RKO (cell line): ENCODE data around the gene STBD1.
"Not testable (repeated sequence)": the region's sequence is repeated elsewhere in the genome, so short reads cannot be mapped to it uniquely, and the experiment has no call there.

Experiments
- DNase-seq: peaks from one replicate; pipeline ENCODE4 v3.0.0-alpha.2; 2016; ENCODE audit warnings: low spot score

Gene STBD1

GRCh38 chr4:76283900-76284299 is 22.6 kb upstream of the STBD1 start:
- no peak for DNase-seq

GRCh38 chr4:76287811-76288210 is 18.7 kb upstream of the STBD1 start:
- not testable (repeated sequence) for DNase-seq

- DNase-seq = no peak
These were observed 13.8 kb upstream of the STBD1 start for GRCh38 chr4:76292730-76293129.

DNA sequence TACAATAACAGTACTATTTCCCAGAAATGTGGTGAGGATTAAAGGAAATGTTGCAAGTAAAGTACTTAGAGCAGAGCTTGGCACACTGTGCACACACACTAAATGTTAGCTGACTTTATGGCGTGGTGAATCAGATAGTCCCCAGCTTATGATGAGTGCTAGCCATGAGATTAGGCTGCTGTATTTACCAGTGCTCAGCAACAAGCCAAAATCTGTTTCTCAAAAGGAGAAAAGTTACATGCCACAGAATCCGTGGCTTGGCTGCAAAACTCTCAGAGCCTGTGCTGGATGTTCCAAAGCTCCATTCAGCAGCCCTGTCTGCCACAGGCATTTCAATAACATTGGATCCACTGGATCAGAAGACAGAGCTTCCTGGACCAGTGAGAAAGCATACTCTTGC is 12.8 kb upstream of the STBD1 start:
- no peak for DNase-seq

- no peak for DNase-seq
These were observed 10.2 kb upstream of the STBD1 start for GRCh38 chr4:76296286-76296820.

DNA sequence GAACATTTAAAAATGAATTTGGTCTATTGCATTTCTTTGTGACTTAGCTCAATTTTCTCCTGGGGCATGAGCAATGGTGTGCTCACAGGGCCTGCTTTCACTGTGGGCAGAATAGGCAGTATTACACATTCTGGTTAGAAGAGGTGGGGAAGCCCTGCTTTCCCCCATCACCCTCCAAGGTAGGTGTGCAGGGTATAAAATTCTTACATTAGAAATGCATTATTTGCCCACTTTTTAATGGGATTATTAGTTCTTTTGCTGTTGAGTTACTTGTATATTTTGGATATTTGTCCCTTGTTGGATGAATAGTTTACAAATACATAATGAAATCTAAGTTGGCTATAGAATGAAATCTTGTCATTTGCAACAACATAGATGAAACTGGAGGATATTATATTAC is 8.3 kb upstream of the STBD1 start:
- no peak for DNase-seq

GRCh38 chr4:76300012-76300411 is 6.5 kb upstream of the STBD1 start:
- no peak for DNase-seq

DNA sequence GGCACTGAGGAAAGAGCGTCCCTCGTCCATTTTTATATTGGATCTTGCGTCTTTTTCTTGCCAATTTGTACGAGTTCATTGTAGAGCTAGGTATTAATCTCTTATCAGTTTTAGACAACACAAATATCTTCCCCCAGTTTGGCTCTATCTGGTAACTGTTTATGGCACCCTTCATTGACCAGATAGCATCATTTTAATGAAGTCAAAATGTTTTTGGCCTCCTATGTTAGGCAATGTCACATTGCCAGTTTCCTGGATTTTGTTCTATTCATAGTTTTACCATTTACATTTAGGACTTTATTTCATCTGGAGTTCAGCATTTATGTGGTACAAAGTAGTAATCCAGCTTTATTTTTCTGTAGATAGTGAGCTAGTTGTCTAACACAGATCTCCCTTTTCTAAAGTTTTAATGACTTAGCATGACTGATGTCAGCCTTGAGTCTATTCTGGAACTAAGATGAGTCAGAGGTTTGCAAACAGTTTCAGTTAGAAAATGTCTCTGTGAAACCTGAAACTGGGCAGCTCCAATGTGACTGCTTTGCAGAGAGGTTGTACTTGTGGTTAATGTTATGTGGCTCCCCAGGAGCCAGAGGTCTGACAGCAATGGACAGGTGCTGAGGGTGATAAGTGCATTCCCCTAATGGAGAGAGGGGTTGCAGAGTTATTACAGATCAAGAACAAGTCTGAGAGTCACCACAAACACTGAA is 5.3 kb upstream of the STBD1 start:
- peak; percentile 71 for DNase-seq

GRCh38 chr4:76301775-76302162 is 4.8 kb upstream of the STBD1 start:
- no peak for DNase-seq

DNA sequence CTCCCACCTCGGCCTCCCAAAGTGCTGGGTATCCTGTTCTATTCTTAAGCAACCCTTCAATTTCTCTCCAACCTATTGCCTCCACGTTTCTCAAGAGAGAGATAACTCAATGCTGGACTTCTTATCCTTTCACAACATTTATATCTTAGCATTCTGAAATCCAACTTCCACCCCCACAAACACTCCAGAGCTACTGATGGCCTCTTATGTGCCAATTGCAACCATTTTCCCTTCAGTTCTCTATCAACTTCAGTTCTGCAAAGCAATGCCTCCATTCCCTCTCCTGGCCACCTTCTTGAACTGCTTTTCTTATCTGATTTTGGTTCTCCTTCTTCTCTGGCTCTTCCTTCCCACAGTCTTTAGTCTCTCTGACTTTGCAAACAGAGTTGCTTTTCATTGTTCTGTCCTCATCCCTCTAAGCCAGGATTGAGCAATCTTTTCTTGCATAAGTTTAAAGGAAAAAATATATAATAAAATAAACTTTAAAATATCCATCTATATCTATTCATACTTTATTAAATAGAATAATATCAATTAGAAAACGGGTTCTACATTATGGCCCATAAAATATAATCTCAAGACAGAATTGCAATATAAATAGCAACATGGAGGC is 3.6 kb upstream of the STBD1 start:
- no peak for DNase-seq

DNA sequence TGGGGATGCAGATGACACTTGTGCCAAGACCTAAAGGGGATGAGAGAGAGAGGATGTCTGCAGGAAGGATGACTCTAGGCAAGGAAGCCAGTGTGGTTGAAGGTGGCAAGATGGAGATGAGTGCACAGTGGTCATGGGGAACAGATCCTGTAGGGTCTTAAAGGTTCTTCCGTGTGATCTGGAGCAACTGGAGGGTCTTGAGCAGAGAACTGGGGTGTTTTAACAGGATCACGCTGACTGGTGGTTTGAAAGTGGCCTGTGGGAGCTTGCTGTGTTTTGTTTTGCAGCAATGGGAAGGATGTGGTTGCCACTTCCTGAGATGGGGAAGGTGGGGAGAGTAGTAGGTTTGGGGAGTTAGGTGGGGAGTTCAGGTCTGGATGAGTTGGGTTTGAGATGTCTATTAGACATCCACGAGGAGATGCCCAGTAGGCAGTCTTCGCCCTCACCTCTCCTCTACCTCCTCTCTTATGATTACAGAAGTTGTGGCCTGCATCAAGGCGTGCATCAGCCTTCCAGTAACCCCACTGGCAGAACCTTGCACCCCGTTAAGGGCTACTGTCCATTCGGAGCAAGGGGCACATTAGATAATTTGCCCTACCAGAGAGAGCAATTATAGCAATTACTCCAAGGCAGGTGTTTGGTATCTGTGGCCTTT is 1.4 kb upstream of the STBD1 start:
- no peak for DNase-seq

DNA sequence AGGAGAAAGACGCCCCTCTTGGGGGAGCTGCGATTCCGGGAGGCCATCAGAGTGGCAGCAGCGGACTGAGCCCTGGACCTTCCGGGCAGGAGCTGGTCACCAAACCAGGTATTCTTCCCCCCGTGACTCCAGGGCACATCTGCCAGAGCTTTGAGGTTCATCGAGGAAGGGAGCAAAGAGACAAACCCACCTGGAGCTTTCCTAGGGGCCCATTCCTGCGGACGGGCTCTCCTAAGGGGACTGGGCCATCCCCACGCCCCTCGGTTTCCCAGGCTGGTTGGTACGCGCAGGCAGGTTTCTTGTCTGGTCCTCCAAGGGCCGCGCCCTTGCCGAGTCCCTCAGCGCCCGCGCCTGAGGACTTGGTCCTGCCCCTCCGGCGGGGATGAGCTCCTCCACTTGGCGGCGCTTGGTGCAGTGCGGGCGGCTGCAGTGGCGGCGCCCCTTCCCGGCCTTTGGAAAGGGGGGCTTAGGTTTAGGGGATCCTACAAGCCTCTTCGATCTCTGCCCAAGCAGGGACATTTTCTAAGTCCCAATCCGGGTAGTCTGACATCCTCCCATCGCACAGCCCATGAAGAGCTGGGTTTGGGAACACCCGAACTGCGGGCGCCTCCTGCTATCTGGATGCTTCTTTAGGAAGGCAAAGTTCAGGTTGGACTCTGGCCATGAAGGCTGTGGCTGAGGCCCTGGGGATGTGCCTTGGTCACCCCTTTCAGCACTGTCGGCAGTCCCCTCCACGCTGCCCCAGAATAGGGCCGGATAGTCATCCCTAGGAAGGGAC is 538 bp downstream of the STBD1 start:
- peak; percentile 63 for DNase-seq

- no peak for DNase-seq
These were observed 1.1 kb downstream of the STBD1 start for GRCh38 chr4:76307660-76308014.

GRCh38 chr4:76308548-76308947 is 2.0 kb downstream of the STBD1 start:
- DNase-seq = no peak

GRCh38 chr4:76309939-76310550 is 3.5 kb downstream of the STBD1 start:
- no peak for DNase-seq

DNA sequence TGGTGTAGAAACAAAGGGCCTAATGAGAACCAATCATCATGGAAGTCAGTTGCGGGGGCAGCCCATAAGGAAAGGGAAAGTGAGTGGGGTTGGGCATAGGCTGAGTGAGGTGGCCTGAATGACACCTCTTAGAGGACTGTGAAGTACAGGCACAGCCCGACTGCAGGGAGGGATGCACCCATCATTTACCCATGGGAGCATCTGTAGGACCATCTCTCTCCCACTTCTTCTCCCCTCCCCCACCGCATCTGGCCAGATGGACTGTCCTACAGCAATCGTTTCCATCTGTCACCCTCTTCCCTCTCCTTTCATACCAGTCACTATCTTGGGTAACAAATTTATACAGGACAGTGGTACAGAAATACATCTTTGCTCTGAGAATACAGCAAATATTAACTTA is 4.2 kb downstream of the STBD1 start:
- DNase-seq = no peak

DNA sequence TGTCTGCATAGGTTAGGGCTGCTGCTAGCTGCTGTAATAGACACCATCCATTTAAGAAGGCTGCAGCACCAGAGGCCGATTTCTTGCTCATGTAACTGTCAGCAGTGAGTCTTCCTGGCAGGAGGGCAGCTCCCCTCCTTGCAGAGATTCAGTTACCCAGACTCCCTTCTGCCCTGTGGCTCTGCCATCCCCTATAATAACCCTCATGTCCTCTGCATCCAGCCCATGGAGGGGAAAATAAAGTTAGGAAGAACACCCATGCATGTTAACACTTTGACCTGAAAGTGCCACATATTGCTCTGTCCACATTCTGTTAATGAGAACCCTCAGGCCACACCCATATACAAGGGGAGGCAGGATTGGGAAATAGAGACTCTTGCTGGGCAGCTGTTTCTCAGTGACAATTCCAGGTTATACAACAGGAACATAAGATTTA is 5.4 kb downstream of the STBD1 start:
- peak; percentile 30 for DNase-seq

DNA sequence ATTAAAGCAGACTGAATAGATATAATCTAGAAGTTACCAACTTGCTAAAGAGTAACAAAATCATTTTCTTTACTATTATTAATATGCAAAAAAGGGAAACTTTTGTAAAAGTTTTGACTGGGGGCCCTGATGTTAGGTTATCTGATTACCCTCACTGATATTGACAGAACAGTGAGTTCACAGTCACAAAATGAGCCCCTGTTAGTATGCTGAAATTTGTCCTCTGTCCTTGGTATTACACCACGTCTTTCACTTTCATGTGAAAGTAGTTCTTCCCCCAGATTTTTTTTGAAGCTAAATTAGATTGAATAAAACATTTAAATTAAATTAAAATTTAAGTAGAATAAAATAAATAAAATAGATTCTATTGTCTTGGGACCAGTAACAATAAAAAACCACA is 5.9 kb downstream of the STBD1 start:
- no peak for DNase-seq

GRCh38 chr4:76313547-76313946 is 7.0 kb downstream of the STBD1 start:
- DNase-seq = no peak

DNA sequence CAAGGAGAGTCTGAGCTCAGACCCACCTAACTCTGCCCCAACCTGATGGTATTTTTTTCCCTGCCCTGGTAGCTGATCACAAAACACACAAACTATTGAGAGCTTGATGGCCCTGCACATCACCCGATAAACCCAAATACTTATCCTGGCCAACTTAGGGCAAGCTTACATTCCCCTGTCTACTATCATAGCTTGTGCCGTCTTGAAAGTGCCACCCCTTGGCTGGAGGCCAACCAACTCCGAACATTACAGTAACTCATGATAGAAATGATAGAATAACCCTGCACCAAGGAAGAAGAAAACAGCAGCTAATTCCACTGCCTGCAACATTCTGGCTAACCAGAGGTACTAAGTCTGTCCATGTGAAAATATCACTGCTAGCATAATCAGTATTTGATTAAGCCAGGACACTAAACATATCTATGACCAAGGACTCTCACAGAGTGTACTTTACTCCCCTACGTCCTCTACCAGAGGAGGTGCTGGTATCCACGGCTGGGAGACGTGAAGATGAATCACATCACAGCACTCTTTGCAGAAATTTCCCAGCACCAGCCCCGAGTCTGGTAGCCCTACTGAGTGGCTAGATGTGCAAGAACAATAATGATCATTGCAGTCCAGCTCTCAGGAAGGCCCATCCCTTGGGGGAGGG is 8.9 kb downstream of the STBD1 start:
- DNase-seq = no peak

DNA sequence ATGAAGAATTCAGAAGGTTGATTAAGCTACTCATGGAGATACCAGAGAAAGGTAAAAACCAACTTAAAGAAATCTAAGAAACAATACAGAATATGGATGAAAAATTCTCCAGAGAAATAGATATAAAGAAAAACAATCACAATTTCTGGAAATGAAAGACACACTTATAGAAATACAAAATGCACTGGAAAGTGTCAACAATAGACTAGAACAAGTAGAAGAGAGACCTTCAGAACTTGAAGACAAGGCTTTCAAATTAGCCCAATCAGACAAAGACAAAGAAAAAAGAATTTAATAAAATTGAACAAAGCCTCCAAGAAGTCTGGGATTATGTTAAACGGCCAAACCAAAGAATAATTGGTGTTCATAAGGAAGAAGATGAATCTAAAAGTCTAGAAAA is 9.6 kb downstream of the STBD1 start:
- DNase-seq = no peak

GRCh38 chr4:76322236-76322635 is 15.7 kb downstream of the STBD1 start:
- no peak for DNase-seq
